Measurements from ENCODE around the gene EGFLAM.

DNA sequence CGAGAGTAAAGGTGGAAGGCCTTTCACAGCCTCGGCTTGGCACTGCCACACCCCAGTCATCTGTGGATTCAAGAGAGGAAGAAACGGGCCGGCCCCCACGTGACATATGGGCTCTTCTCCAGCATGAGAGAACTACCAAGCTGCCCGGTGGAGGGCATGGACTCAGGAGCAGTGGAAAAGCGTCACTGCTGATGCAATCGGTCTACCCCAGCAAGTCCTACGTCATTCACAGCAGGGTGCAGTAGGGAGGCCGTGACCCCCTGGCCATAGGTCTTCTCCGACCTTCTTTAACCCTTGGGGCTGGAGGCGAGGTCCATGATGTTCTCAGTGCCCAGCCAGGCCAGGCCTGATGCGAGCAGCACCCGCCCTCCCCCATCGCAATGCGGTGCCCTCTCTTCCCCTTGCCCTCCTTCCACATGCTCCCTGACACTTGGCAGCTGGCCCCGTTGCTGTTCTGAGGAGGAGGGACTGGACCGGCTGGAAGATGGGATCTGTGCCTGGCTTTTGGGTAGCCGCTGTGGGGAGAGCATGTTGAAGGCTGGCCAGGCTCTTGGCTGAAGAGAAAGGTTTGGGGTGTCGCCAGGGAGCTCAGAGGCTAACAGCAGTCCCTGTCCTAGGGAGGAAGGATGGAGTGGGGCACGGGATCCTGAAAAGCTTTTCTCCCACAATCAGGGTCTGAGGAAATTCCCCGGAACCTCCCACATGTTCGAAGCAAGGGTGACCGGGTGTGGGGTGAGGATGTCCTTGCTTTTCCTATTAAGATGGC lies 208.2 kb downstream of the EGFLAM start:
- TF ChIP-seq, protein P1, sequence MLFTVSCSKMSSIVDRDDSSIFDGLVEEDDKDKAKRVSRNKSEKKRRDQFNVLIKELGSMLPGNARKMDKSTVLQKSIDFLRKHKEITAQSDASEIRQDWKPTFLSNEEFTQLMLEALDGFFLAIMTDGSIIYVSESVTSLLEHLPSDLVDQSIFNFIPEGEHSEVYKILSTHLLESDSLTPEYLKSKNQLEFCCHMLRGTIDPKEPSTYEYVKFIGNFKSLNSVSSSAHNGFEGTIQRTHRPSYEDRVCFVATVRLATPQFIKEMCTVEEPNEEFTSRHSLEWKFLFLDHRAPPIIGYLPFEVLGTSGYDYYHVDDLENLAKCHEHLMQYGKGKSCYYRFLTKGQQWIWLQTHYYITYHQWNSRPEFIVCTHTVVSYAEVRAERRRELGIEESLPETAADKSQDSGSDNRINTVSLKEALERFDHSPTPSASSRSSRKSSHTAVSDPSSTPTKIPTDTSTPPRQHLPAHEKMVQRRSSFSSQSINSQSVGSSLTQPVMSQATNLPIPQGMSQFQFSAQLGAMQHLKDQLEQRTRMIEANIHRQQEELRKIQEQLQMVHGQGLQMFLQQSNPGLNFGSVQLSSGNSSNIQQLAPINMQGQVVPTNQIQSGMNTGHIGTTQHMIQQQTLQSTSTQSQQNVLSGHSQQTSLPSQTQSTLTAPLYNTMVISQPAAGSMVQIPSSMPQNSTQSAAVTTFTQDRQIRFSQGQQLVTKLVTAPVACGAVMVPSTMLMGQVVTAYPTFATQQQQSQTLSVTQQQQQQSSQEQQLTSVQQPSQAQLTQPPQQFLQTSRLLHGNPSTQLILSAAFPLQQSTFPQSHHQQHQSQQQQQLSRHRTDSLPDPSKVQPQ (CRISPR knock-in tag; IDR thresholded peaks at IDR 0.05; ENCODE audit: borderline replicate concordance): no peak
- TF ChIP-seq, protein P2, sequence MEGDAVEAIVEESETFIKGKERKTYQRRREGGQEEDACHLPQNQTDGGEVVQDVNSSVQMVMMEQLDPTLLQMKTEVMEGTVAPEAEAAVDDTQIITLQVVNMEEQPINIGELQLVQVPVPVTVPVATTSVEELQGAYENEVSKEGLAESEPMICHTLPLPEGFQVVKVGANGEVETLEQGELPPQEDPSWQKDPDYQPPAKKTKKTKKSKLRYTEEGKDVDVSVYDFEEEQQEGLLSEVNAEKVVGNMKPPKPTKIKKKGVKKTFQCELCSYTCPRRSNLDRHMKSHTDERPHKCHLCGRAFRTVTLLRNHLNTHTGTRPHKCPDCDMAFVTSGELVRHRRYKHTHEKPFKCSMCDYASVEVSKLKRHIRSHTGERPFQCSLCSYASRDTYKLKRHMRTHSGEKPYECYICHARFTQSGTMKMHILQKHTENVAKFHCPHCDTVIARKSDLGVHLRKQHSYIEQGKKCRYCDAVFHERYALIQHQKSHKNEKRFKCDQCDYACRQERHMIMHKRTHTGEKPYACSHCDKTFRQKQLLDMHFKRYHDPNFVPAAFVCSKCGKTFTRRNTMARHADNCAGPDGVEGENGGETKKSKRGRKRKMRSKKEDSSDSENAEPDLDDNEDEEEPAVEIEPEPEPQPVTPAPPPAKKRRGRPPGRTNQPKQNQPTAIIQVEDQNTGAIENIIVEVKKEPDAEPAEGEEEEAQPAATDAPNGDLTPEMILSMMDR (IDR thresholded peaks at IDR 0.05 in 2 of 3, conservative IDR thresholded peaks at IDR 0.05 in 1 of 3; ENCODE audit: insufficient read depth in 2 of 3, low read depth in 1 of 3, low read length in 3 of 3): no peak
- TF ChIP-seq SIN3A (IDR thresholded peaks at IDR 0.05; ENCODE audit: borderline replicate concordance in 2 of 2, control insufficient read depth in 1 of 2, low read depth in 2 of 2, low read length in 2 of 2) (no peak), HOXB6 (CRISPR knock-in tag; IDR thresholded peaks at IDR 0.05; ENCODE audit: borderline replicate concordance) (no peak), PHF21A (IDR thresholded peaks at IDR 0.05; ENCODE audit: borderline replicate concordance, low read depth) (no peak), U2AF2 (optimal IDR thresholded peaks at IDR 0.05; ENCODE audit: low read depth, low read length) (no peak), FOXM1 (IDR thresholded peaks at IDR 0.05; ENCODE audit: low read depth) (no peak), FOXM1 (CRISPR knock-in tag; IDR thresholded peaks at IDR 0.05; ENCODE audit: low read depth) (no peak), MXI1 (IDR thresholded peaks at IDR 0.05; ENCODE audit: low read depth, low read length) (no peak), ZNF282 (CRISPR knock-in tag; IDR thresholded peaks at IDR 0.05) (no peak), MAFK (IDR thresholded peaks at IDR 0.05; ENCODE audit: low read length) (no peak), EGR1 (conservative IDR thresholded peaks at IDR 0.05) (no peak)
- TF ChIP-seq, protein P3, sequence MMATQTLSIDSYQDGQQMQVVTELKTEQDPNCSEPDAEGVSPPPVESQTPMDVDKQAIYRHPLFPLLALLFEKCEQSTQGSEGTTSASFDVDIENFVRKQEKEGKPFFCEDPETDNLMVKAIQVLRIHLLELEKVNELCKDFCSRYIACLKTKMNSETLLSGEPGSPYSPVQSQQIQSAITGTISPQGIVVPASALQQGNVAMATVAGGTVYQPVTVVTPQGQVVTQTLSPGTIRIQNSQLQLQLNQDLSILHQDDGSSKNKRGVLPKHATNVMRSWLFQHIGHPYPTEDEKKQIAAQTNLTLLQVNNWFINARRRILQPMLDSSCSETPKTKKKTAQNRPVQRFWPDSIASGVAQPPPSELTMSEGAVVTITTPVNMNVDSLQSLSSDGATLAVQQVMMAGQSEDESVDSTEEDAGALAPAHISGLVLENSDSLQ (IDR thresholded peaks at IDR 0.05): no peak
- TF ChIP-seq, protein P4, sequence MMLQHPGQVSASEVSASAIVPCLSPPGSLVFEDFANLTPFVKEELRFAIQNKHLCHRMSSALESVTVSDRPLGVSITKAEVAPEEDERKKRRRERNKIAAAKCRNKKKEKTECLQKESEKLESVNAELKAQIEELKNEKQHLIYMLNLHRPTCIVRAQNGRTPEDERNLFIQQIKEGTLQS (IDR thresholded peaks at IDR 0.05): peak; percentile 73
- TF ChIP-seq, protein P4 (CRISPR knock-in tag; conservative IDR thresholded peaks at IDR 0.05): no peak
- TF ChIP-seq, protein P5, sequence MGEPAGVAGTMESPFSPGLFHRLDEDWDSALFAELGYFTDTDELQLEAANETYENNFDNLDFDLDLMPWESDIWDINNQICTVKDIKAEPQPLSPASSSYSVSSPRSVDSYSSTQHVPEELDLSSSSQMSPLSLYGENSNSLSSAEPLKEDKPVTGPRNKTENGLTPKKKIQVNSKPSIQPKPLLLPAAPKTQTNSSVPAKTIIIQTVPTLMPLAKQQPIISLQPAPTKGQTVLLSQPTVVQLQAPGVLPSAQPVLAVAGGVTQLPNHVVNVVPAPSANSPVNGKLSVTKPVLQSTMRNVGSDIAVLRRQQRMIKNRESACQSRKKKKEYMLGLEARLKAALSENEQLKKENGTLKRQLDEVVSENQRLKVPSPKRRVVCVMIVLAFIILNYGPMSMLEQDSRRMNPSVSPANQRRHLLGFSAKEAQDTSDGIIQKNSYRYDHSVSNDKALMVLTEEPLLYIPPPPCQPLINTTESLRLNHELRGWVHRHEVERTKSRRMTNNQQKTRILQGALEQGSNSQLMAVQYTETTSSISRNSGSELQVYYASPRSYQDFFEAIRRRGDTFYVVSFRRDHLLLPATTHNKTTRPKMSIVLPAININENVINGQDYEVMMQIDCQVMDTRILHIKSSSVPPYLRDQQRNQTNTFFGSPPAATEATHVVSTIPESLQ (CRISPR knock-in tag; IDR thresholded peaks at IDR 0.05): no peak

Measured in K562 (cell line).